RWPE1 (cell line): ENCODE results near the gene RHOD.
A peak's percentile ranks its signal among the peaks of the same experiment; 100 is the strongest.

ENCODE experiments used
- CTCF ChIA-PET: fragments of 350-600 bp; sonication (Branson Sonifier 250); formaldehyde crosslinking; extraction: SDS; loops from one replicate; lab custom pipeline; 2021; lab: Yijun Ruan, JAX
- POLR2A ChIA-PET: fragments of 400-600 bp; formaldehyde crosslinking; extraction: SDS; loops from one replicate; lab custom pipeline; 2020; ENCODE audit warnings: antibody characterized with exemption; ENCODE audit not compliant: low non-redundant PET; lab: Yijun Ruan, JAX
- DNase-seq: peaks from one replicate; pipeline ENCODE4 v3.0.0; 2012; ENCODE audit warnings: low spot score
- H3K27ac ChIP-seq: fragments of 450-650 bp; 2 replicates; pipeline ENCODE4 v1.5.1; 2017
- TF ChIP-seq, protein P1 (sequence below): fragments of 450-650 bp; conservative IDR thresholded peaks from 2 replicates; pipeline ENCODE4 v1.5.1; 2017; ENCODE audit warnings: low read depth, mild to moderate bottlenecking

The RHOD gene

DNA sequence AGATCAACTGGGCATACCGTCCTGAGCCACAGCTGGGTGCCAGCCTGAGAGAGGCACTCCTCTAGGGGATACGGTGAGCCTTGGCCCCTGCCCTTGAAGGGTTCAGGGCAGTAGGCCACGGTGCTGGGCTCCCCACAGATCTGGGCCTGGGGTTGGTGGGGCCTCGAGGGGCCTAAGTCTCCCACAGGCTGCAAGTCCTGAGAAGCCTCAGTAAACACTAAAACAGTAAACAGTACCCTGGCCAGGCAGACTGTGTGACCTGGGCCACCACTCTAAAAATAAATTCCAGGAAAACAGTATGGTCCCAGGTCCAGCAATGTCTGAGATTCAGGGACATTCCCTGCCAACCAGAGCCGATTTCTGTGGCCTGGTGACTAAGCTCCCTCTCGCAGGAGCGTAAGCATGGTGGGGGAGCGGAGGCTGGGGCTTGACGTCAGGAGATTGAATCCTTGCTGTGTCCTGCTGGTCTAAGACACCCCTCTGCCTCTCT, 2.3 kb upstream of the RHOD start:
- CTCF ChIA-PET: interaction anchor here (0.5 to 1.7 kb wide), 15 partner anchors 20 to 1687 kb away, joined by 3 to 11 read pairs (median 3); partner anchors contain the start of gene SSH3
- TF ChIP-seq, protein P1, sequence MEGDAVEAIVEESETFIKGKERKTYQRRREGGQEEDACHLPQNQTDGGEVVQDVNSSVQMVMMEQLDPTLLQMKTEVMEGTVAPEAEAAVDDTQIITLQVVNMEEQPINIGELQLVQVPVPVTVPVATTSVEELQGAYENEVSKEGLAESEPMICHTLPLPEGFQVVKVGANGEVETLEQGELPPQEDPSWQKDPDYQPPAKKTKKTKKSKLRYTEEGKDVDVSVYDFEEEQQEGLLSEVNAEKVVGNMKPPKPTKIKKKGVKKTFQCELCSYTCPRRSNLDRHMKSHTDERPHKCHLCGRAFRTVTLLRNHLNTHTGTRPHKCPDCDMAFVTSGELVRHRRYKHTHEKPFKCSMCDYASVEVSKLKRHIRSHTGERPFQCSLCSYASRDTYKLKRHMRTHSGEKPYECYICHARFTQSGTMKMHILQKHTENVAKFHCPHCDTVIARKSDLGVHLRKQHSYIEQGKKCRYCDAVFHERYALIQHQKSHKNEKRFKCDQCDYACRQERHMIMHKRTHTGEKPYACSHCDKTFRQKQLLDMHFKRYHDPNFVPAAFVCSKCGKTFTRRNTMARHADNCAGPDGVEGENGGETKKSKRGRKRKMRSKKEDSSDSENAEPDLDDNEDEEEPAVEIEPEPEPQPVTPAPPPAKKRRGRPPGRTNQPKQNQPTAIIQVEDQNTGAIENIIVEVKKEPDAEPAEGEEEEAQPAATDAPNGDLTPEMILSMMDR: no peak
- POLR2A ChIA-PET: interaction anchor here (0.7 kb wide), 1 partner anchor 206 kb away, joined by 6 read pairs; no protein-coding TSS in a partner anchor
- H3K27ac ChIP-seq: peak overlapping the region; percentile 100
- DNase-seq: peak; percentile 36

DNA sequence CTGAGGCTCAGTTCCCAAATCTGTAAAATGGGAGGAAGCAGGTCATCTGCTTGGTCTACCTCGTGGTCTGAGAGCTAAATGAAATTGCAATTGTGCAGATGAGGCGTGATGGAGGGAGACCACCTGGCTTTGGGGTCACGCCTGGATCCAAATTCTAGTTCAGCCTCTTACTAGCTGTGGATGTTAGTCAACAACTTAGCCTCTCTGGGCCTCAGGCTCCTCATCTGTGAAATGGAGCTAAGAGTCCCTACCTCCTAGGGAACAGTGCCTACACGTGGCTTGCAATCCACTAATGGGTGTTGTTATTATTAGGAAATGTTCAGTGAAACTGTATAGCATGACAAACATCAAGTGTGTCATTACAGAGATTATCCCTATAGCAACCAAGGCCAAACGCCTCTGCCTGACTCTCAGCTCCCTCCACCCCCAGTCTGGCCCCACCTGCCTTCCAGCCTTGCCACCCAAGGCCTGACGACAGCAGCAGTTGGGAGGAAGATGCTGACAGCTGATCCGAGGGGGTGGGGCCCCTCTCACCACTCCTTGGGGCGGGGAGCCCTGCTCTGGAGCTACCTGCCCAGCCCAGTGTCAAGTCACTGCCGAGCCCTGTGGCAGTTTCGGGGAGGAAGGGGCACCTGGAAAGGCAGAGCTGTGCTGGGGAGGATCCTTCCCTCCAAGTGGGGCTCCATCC, 1.7 kb upstream of the RHOD start:
- TF ChIP-seq, protein P1: no peak
- POLR2A ChIA-PET: interaction anchor here (0.6 to 0.9 kb wide), 2 partner anchors 64 to 74 kb away, joined by 3 to 4 read pairs; partner anchors contain the start of gene KDM2A
- DNase-seq: peak; percentile 96
- H3K27ac ChIP-seq: peak overlapping the region; percentile 100
- CTCF ChIA-PET: interaction anchor here (0.5 to 1.7 kb wide), 8 partner anchors 10 to 1688 kb away, joined by 3 to 11 read pairs (median 4); partner anchors contain the start of gene SSH3

DNA sequence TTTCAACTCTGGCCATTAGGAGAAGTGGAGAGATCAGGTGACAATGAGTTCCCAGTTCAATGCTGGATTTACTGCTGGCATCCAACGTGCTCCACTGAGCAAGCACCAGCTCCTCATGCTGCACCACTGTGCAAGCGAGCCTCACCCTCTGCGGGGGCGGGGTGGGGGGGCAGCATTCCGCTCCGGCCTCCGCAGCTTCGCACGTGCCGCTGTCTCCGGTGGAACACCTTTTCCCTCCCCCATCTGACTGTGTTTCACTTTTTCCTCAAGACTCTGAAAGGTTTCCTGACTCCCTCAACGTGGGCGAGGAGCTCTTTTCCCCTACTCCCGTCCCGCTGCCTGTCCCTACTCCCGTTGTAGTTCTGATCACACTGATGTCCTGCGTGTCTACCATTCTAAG, 835 bp upstream of the RHOD start:
- H3K27ac ChIP-seq: peak overlapping the region; percentile 100
- TF ChIP-seq, protein P1: no peak
- DNase-seq: peak; percentile 85
- CTCF ChIA-PET: interaction anchor here (0.5 to 1.7 kb wide), 3 partner anchors 11 to 115 kb away, joined by 3 to 11 read pairs (median 5); no protein-coding TSS in a partner anchor
- POLR2A ChIA-PET: interaction anchor here (0.6 to 0.9 kb wide), 2 partner anchors 63 to 73 kb away, joined by 3 to 4 read pairs; partner anchors contain the start of gene KDM2A

DNA sequence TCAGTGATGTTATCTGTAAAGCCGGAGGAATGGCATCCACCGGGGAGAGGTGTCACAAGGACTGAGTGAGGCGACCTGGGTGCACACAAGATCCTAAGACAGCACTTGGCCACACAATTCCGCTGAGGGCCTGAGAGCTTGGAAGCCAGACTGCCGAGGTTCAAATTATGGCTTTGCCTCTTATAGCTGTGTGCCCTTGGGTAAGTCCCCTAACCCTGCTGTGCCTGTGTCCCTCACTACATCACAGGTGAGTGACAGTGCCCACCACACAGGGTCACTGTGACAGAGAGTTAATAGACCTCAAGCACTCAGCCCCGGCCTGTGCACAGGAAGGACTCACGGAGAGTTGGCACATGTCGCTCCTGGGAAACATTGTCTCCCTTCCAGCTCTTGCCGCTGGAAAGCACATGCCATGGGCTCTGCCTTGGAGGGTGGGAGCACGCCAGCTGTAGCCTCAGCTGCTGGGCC, 592 bp downstream of the RHOD start:
- peak; percentile 42 for DNase-seq
- ChIA-PET POLR2A (no interaction called here), CTCF (interaction anchor here (0.6 to 0.8 kb wide), 3 partner anchors 38 to 293 kb away, joined by 3 read pairs; no protein-coding TSS in a partner anchor)
- TF ChIP-seq, protein P1: no peak
- H3K27ac ChIP-seq: peak overlapping the region; percentile 100

DNA sequence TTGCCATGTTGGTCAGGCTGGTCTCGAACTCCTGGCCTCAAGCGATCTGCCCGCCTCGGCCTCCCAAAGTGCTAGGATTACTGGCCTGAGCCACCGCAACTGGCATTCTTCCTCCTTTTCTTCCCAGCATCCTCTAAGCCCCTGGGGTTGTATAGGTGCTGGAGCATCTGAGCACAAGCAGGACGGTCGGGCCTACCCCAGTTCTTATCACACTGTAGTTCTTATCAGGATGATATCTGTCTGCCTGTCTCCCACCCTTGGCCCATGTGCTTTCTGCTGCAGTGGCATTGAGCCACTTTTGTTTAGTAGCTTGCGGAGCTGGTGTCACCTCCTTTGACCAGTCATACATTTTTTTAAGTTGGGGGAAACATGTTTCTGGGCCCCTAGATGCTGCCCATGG, 1.9 kb downstream of the RHOD start:
- POLR2A ChIA-PET: no interaction called here
- CTCF ChIA-PET: interaction anchor here (0.7 kb wide), 1 partner anchor 85 kb away, joined by 3 read pairs; no protein-coding TSS in a partner anchor

DNA sequence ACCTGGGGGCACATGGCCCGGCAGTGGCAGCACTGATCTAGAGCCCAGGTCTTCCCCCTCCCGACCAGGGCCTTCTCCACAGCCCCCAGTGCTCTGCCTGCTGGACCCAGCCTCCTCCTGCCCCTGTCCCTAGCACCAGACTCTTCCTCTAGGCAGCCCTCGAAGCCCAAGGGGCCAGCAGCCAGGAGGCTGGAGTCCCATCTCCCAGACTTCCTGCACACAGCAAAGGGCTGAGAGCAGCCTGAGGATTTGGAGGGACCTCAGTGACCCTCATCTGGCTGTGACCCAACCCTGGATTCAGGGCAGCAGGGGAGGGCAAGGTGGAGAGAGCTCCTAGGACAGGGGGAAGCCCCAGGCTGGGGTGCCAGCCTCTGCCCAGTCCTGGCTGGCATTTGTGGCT, 3.0 kb downstream of the RHOD start:
- H3K27ac ChIP-seq: peak overlapping the region; percentile 100
- DNase-seq: no peak
- ChIA-PET POLR2A (interaction anchor here (0.6 kb wide), 1 partner anchor 257 kb away, joined by 3 read pairs; no protein-coding TSS in a partner anchor), CTCF (no interaction called here)
- TF ChIP-seq, protein P1: no peak

More for the DNA sequence above, 1.9 kb downstream of the RHOD start:
- DNase-seq: no peak
- H3K27ac ChIP-seq: peak overlapping the region; percentile 100
- TF ChIP-seq, protein P1: no peak
